ACHN (cell line): ENCODE measurements around the gene DDIAS.
A peak's percentile ranks its signal among the peaks of the same experiment; 100 is the strongest.
"Not testable (repeated sequence)": the region's sequence is repeated elsewhere in the genome, so short reads cannot be mapped to it uniquely, and the experiment has no call there.

Experiments used
- DNase-seq: peaks from one replicate; pipeline ENCODE4 v3.0.0-alpha.2; 2015
- in situ Hi-C: cut with HindIII; loops from 2 replicates; pipeline ENCODE4 v1.10.0; 2017; ENCODE audit warnings: low sequenced_read_pairs, low pct_ligation_motif_present, low pct_unique_long_range_greater_than_20kb

The DDIAS gene, protein sequence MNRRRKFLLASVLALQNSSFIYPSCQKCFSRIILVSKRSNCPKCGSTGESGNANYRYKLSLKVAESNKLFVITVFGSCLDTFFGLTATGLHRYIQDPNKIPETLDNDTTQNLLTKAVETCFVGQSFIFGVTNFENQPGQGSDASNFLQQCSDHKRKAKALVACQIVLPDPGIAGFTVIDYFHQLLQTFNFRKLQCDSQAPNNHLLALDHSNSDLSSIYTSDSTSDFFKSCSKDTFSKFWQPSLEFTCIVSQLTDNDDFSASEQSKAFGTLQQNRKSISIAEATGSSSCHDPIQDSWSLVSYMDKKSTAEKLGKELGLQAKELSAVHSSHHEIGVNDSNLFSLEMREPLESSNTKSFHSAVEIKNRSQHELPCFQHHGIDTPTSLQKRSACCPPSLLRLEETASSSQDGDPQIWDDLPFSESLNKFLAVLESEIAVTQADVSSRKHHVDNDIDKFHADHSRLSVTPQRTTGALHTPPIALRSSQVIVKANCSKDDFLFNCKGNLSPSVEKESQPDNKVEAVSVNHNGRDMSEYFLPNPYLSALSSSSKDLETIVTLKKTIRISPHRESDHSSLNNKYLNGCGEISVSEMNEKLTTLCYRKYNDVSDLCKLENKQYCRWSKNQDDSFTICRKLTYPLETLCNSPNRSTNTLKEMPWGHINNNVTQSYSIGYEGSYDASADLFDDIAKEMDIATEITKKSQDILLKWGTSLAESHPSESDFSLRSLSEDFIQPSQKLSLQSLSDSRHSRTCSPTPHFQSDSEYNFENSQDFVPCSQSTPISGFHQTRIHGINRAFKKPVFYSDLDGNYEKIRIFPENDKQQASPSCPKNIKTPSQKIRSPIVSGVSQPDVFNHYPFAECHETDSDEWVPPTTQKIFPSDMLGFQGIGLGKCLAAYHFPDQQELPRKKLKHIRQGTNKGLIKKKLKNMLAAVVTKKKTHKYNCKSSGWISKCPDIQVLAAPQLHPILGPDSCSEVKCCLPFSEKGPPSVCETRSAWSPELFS

DNA sequence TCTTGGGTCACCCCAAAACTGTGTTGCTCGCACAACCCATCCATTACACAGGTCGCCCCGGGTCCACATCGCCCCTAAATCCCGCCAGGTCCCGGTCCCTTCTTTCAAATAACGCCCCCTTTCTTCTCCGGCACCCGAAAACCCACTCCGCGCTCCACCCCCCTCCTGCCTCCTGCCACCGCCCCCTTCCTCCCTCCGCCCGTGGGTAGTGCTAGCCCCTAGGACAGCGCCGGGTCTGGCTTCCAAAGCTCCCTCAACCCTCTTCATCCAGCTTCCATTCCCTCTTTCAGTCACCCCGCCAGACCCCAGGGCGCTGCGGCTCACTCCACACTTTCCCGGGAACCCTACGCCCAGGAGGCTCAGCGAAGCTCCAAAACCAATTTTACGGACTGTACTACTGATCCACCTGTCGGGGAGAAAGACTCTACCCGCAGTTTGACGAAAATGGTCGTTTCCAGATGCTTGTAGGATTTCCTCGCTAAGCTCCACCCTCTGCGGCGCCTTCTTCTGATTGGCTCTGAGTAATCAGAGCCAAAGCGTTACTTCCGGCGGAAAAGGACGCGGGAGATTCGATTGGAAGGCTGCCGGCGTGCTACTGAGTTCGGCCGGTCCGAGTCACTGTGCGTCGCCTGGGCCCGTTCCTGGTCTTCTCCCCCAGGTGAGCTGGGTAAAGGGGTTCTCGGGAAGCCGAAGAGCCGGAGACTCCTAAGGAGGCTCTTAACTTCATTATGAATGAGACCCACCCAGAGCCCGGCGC, at the start of gene DDIAS:
Gene DDIAS, plus strand, starts transcription at position 572 of the 757 bp plus-strand sequence. CDS start 13,003 bp downstream, outside the sequence.
- in situ Hi-C loops: no loop called here
- DNase-seq: peak; percentile 97

GRCh38 chr11:82854242-82854641, 47.3 kb upstream of the DDIAS start:
- DNase-seq: no peak
- in situ Hi-C loops: no loop called here

- DNase-seq: not testable (repeated sequence)
Observed at GRCh38 chr11:82854916-82855315, 46.6 kb upstream of the DDIAS start.

DNA sequence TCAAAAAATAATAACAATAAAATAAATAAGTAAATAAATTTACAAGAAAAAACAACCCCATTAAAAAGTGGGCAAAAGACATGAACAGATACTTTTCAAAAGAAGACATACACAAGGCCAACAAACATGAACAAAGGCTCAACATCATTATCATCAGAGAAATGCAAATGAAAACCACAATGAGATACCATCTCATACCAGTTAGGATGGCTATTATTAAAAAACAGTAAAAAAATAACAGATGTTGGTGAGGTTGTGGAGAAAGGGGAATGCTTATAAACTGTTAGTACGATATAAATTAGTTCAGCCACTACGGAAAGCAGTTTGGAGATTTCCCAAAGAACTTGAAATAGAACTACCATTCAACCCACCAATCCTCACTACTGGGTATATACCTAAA, 45.9 kb upstream of the DDIAS start:
- in situ Hi-C loops: no loop called here
- no peak for DNase-seq

More at GRCh38 chr11:82854916-82855315, 46.6 kb upstream of the DDIAS start:
- in situ Hi-C loops: not testable (repeated sequence)

DNA sequence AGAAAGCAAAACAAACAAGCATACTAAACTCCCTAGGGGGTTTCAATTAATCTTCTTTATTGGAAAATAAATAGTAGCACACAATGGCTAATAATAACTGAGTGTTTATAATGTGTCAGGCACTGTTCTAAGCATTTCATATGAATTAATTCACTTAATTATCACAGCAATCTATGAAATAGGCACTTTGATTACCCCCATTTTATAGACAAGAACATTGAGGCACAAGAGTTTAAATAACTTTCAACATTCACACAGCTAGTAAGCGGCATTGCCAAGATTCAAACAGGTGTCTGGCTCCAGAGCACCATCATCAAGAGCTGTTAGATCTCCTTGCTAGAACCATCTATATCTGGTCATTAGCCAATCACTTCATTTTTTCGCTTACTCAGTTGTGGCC, 44.4 kb upstream of the DDIAS start:
- no peak for DNase-seq
- in situ Hi-C loops: no loop called here

DNA sequence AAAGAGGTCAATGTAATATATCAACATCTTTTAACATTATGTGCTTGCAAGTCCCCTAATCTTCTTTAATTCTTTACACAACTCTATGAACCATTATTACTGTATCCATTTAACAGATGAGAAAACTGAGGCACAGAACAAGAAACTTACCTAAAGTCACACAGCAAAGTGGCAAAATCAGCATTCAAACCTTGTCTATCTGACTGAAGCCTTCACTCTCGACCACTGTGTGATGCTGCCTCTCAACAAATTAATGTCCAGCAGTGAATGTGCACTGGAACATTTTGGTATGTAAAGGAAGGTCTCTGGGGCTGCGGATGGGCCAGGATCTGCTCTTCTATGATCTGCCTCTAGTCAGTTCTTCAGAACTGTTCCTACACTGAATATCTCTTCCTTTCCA, 43.4 kb upstream of the DDIAS start:
- in situ Hi-C loops: no loop called here
- DNase-seq: no peak

GRCh38 chr11:82858556-82859091, 42.9 kb upstream of the DDIAS start:
- peak; percentile 84 for DNase-seq
- in situ Hi-C loops: no loop called here

GRCh38 chr11:82859750-82860149, 41.8 kb upstream of the DDIAS start:
- in situ Hi-C loops: no loop called here
- no peak for DNase-seq

- in situ Hi-C loops: no loop called here
- no peak for DNase-seq
Observed at GRCh38 chr11:82862379-82862778, 39.2 kb upstream of the DDIAS start.

GRCh38 chr11:82863209-82863608, 38.3 kb upstream of the DDIAS start:
- in situ Hi-C loops: no loop called here

DNA sequence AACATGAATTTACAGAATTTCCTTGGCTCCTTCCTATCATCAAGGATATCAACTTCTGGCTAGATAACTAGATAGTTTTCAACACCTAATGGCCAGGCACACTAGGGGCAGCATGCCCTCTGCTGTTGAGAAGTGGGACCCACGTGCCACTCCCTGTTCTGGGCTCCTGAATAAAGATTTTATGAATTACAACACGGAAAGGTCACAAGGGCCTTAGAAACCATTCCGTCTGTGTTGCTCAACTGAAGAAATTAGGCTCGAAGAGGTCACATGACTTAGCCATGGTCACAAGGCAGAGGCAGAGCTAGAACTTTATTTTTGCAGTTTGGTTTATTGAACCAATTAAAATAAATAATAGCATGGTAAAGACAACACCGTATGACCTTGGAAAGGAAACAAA, 37.3 kb upstream of the DDIAS start:
- peak; percentile 58 for DNase-seq

More at GRCh38 chr11:82863209-82863608, 38.3 kb upstream of the DDIAS start:
- DNase-seq: no peak

GRCh38 chr11:82865841-82866240, 35.7 kb upstream of the DDIAS start:
- no peak for DNase-seq
- in situ Hi-C loops: no loop called here

More for the DNA sequence above, 37.3 kb upstream of the DDIAS start:
- in situ Hi-C loops: no loop called here

DNA sequence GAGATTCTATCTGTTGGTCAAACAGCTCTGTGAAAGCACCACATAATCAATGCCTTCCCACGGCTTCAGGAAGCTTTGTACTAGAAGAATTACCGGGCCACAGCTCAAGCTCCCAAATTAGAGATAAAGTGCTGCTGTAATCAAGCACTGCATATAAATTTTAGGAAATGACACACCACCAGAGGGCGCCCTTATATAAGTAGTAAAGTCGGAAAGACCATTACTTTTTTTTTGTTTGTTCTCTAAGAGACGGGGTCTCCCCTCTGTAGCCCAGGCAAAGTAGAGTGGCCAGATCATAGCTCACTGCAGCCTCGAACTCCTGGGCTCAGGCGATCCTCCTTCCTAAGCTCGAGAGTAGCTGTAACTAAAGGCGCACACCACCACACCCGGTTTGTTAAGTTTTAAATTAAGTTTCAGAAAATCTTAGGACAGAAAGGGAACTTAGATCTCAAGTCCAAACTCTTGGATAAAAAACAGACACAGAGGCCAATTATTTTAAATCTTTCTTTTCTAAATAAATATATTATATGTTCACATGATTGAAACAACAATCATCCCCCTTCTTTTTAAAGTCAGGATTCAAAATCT, 33.9 kb upstream of the DDIAS start:
- peak; percentile 74 for DNase-seq
- in situ Hi-C loops: no loop called here

DNA sequence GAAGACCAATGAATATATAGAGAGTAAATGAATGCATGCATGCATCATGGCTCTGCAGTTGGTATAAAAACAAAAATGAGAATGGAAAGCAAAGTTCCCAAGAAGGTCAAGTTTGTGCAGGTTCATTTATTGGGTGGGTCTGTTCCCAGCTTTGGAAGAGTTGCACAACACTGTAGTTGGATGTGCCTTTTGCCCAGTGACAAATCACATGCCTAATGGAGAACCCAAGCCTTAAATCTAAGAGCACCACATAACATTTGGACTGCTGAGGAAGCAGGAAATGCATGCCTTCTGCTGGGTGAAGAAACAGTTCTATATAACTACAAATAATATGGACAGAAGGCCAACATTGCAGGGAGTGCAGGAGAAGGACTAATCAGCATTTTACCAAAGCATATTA, 31.9 kb upstream of the DDIAS start:
- no peak for DNase-seq
- in situ Hi-C loops: no loop called here

- no peak for DNase-seq
- in situ Hi-C loops: no loop called here
Observed at GRCh38 chr11:82871646-82872045, 29.9 kb upstream of the DDIAS start.

DNA sequence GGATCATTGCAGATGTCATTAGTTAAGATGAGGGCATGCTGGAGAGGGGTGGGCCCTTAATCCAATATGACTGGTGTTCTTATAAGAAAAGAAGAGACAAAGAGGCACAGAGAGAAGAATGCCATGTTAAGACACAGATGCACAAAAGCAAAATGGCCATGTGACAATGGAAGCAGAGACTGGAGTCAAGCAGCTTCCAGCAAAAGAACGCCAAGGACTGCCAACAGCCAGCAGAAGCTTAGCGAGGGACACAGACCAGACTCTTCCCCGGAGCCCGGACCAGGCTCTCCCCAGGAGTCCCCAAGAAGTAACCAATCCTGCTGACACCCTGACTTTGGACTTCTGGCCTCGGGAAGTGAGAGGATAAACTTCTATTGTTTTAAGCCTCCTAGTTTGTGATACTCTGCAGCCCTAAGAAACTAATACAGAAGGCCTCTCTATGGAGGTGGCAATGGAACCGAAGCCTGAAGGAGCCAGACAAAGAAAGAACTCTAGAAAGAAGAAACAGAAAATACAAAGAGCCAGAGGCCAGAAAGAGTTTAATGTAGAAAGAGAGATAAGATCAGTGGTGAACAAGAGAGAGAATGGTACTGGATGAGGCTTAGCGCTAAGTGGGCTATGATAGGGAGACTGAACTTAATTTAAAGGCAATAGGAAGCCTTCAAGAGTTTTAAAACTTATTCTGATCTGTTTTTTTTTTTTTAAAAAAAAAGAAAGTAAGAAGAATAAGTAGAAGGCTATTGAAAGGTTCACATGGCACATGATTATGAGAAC, 29.0 kb upstream of the DDIAS start:
- in situ Hi-C loops: no loop called here
- DNase-seq: no peak

GRCh38 chr11:82873919-82874333, 27.6 kb upstream of the DDIAS start:
- no peak for DNase-seq
- in situ Hi-C loops: no loop called here
